Uterus (tissue), 4 donors: ENCODE measurements around the gene ICA1. TPM values are rescaled to one million over a fixed set of nuclear protein-coding genes. Genes with fewer than 3 reads are reported as not detected.

Source experiments
- DNase-seq, 2 donors: peaks; one replicate each; pipeline ENCODE4 v3.0.0-alpha.2; 2019 to 2020
- H3K27ac ChIP-seq, 2 donors: fragments of 200-600 bp; sonication (generic); 1 replicate in 1 of 2; 2 replicates in 1 of 2; pipeline ENCODE4 v1.5.1; 2016 to 2018
- H3K27me3 ChIP-seq, 2 donors: fragments of 200-600 bp; sonication (generic); one replicate each; pipeline ENCODE4 v1.5.1; 2018 to 2019; ENCODE audit warnings: control low read depth in 1 of 2
- H3K36me3 ChIP-seq, 2 donors: fragments of 200-600 bp; sonication (generic); one replicate each; pipeline ENCODE4 v1.5.1; 2019; ENCODE audit warnings: control low read depth in 1 of 2
- H3K4me1 ChIP-seq, 2 donors: fragments of 200-600 bp; sonication (generic); one replicate each; pipeline ENCODE4 v1.5.1; 2018 to 2019; ENCODE audit warnings: control low read depth in 1 of 2
- H3K4me3 ChIP-seq, 2 donors: fragments of 200-600 bp; sonication (generic); 1 replicate in 1 of 2; 2 replicates in 1 of 2; pipeline ENCODE4 v1.5.1; 2018 to 2019; ENCODE audit warnings: mild to moderate bottlenecking in 1 of 2
- H3K9me3 ChIP-seq, 2 donors: fragments of 200-600 bp; sonication (generic); one replicate each; pipeline ENCODE4 v1.5.1; 2019; ENCODE audit warnings: control low read depth in 1 of 2
- CTCF ChIP-seq, 4 experiments: fragments of 200-600 bp in 2 of 4; fragments of 450-650 bp in 2 of 4; sonication (generic) in 2 of 4; IDR thresholded peaks; one replicate each; pipeline ENCODE4 v1.5.1; 2016 to 2019; ENCODE audit warnings: antibody characterized with exemption in 4 of 4, mild to moderate bottlenecking in 2 of 4, moderate library complexity in 1 of 4
- POLR2A ChIP-seq, 2 donors: fragments of 450-650 bp; IDR thresholded peaks; one replicate each; pipeline ENCODE4 v1.6.1; 2016; ENCODE audit warnings: antibody characterized with exemption in 2 of 2, mild to moderate bottlenecking in 1 of 2, moderate library complexity in 1 of 2
- intact Hi-C: fragments of 100-400 bp; cut with DNase I; formaldehyde crosslinking; loops from one replicate; pipeline ENCODE4 v1.15.1; 2023; ENCODE audit warnings: low total_unique reads
- total RNA-seq, 4 donors: library from RNA; depleted of rRNA in 3 of 4; stranded (reverse); fragments of >200 nt in 3 of 4; gene quantifications; one replicate each; pipeline versions ENCODE4 v1.1.0 to v1.2.4, GENCODE V29; 2014 to 2023
- donor health status: DM: yes; HTN: yes; CAD: no.

ICA1 gene
- total RNA-seq, 4 donors from 2014 or later: 3.5 to 36.9 (median 28.5) TPM

DNA sequence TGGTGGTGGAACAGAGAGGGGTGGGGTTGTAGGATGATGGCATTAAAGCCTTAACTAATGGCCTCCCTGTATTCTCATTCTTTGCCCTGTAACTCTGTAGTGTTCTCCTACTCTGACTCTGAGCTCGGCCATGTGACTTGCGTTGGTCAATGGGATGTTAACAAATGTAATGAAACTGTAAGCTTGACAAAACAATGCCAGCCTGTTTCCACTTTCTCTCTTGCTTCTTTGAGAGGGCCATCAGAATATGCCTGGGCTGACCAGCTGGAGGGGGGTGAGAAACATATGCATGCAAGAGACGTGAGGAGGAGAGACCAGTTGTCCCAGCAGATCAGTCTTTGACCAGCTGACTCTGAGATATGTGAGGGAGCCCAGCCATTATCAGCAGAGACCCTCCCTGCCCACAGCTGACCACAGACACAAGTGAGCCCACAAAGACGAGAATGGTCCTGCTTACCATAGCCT is 100.6 kb downstream of the ICA1 start:
- TF ChIP-seq POLR2A (IDR thresholded peaks at IDR 0.05): no peak
- TF ChIP-seq CTCF (IDR thresholded peaks at IDR 0.05): no peak
- Histone ChIP-seq H3K4me3 (no peak overlapping the region), H3K4me1 (no peaks in the 10 kb centered on the region), H3K9me3 (no peaks in the 10 kb centered on the region), H3K27me3 (no peaks in the 10 kb centered on the region), H3K36me3 (no peaks in the 10 kb centered on the region), H3K27ac (no peak overlapping the region)
- intact Hi-C loops: no loop called here
- no peak for DNase-seq

DNA sequence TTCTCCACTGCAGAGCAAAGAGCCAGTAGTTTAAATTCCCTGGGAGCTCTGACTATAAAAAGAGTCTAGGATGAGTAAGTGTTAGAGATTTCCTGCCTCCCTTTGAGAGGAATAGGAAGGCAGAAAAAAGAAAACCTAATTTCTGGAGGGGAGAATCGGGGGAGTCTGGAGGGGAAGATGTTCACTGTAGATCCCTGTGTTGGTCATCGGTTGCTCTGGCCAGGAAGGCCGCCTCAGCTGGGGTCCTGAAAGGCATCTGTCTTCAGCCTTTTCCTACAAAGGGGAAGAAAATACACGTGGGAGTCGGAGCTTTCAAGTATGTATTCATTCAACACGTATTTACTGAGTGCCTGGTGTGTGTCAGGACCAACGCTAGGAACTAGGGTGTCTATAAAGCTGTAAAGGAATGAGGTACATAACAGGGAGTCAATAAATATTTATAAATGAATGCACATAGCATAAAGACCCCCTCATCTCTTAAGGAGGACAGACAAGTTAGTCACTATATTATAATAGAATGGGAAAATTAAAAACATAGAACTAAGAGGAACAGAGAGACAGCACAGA is 101.1 kb downstream of the ICA1 start:
- no peak for TF ChIP-seq POLR2A (IDR thresholded peaks at IDR 0.05)
- no peak for TF ChIP-seq CTCF (IDR thresholded peaks at IDR 0.05)
- H3K27me3 ChIP-seq: no peaks in the 10 kb centered on the region

GRCh38 chr7:8160250-8160649 is 101.7 kb downstream of the ICA1 start:
- Histone ChIP-seq H3K9me3 (no peaks in the 10 kb centered on the region), H3K27ac (no peak overlapping the region), H3K4me3 (no peak overlapping the region), H3K27me3 (no peaks in the 10 kb centered on the region), H3K4me1 (no peaks in the 10 kb centered on the region), H3K36me3 (no peaks in the 10 kb centered on the region)
- TF ChIP-seq CTCF (IDR thresholded peaks at IDR 0.05) (no peak), POLR2A (IDR thresholded peaks at IDR 0.05) (no peak)
- DNase-seq: no peak
- intact Hi-C loops: no loop called here

More for the DNA sequence above, 101.1 kb downstream of the ICA1 start:
- Histone ChIP-seq H3K36me3 (no peaks in the 10 kb centered on the region), H3K4me3 (no peak overlapping the region), H3K27ac (no peak overlapping the region), H3K9me3 (no peaks in the 10 kb centered on the region), H3K4me1 (no peaks in the 10 kb centered on the region)
- DNase-seq: no peak
- intact Hi-C loops: no loop called here

GRCh38 chr7:8159595-8159994 is 102.4 kb downstream of the ICA1 start:
- DNase-seq: no peak
- Histone ChIP-seq H3K36me3 (no peaks in the 10 kb centered on the region), H3K4me1 (no peaks in the 10 kb centered on the region), H3K27me3 (no peaks in the 10 kb centered on the region), H3K27ac (no peak overlapping the region), H3K9me3 (no peaks in the 10 kb centered on the region), H3K4me3 (no peak overlapping the region)
- TF ChIP-seq POLR2A (IDR thresholded peaks at IDR 0.05): no peak
- no peak for TF ChIP-seq CTCF (IDR thresholded peaks at IDR 0.05)
- intact Hi-C loops: no loop called here

- Histone ChIP-seq H3K4me1 (no peaks in the 10 kb centered on the region), H3K27me3 (no peaks in the 10 kb centered on the region), H3K27ac (no peak overlapping the region), H3K9me3 (no peaks in the 10 kb centered on the region), H3K4me3 (no peak overlapping the region), H3K36me3 (no peaks in the 10 kb centered on the region)
- TF ChIP-seq CTCF (IDR thresholded peaks at IDR 0.05): no peak
- TF ChIP-seq POLR2A (IDR thresholded peaks at IDR 0.05): no peak
- DNase-seq: no peak
- intact Hi-C loops: no loop called here
These were observed 104.7 kb downstream of the ICA1 start for GRCh38 chr7:8157296-8157695.
